ENCODE measurements around the gene BTNL9. TPM values are rescaled to one million over a fixed set of nuclear protein-coding genes. Genes with fewer than 3 reads are reported as not detected.

Gene BTNL9
- total and polyA plus RNA-seq, 9 of the 15 experiments (the other 6 are each of a cell fraction or from before 2014, with no cell fraction given): 3.7 to 86.7 (median 29.4) TPM

- no peak for TF ChIP-seq DEAF1 (CRISPR knock-in tag; IDR thresholded peaks at IDR 0.05)
Measured at GRCh38 chr5:180990882-180991242, 49.2 kb upstream of the BTNL9 start (continued).

- Histone ChIP-seq H3K27ac (ENCODE audit: extremely low read depth, low read depth, low read length) (no peak overlapping the region), H3K79me2 (ENCODE audit: control insufficient read depth, insufficient read depth, low read length) (no peaks in the 10 kb centered on the region), H2AFZ (ENCODE audit: low read depth, low read length) (no peak overlapping the region), H3K9me1 (ENCODE audit: control insufficient read depth, insufficient read depth, low read length) (no peaks in the 10 kb centered on the region), H3K36me3 (ENCODE audit: control insufficient read depth, insufficient read depth, low read length) (no peaks in the 10 kb centered on the region), H3K9me3 (replicated peaks; ENCODE audit: control insufficient read depth, insufficient read depth, low read depth, low read length) (no peaks in the 10 kb centered on the region), H3K4me2 (ENCODE audit: insufficient read depth, low read length) (no peak overlapping the region), H3K4me1 (replicated peaks in 1 of 2; ENCODE audit: control insufficient read depth in 2 of 2, insufficient read depth in 2 of 2, low read length in 2 of 2) (no peaks in the 10 kb centered on the region; a peak in 1 of 5 replicates), H3K27me3 (ENCODE audit: control insufficient read depth in 2 of 2, insufficient read depth in 2 of 2, low read length in 2 of 2) (no peaks in the 10 kb centered on the region), H4K20me1 (replicated peaks; ENCODE audit: control insufficient read depth, insufficient read depth, low read length) (no peaks in the 10 kb centered on the region), H3K9ac (ENCODE audit: insufficient read depth in 1 of 2, low read depth in 2 of 2, low read length in 2 of 2) (no peak overlapping the region), H3K4me3 (no peak overlapping the region)
- CTCF ChIA-PET (ENCODE audit: low intra/inter-chr PET ratio): no interaction called here
- no peak for ATAC-seq
- in situ Hi-C loops (cut with MboI): no loop called here
- no peak for FAIRE-seq
- TF ChIP-seq ZNF551 (CRISPR knock-in tag; IDR thresholded peaks at IDR 0.05) (no peak), HINFP (tag; conservative IDR thresholded peaks at IDR 0.05; ENCODE audit: low read depth) (no peak), SRSF9 (IDR thresholded peaks at IDR 0.05; ENCODE audit: borderline replicate concordance, low read depth, low read length) (no peak), E2F8 (IDR thresholded peaks at IDR 0.05; ENCODE audit: low read depth, partially characterized antibody) (no peak), ZNF274 (IDR thresholded peaks at IDR 0.05; ENCODE audit: borderline replicate concordance, low read depth, low read length) (no peak), SMARCA4 (IDR thresholded peaks at IDR 0.05) (no peak), ZNF398 (CRISPR knock-in tag; IDR thresholded peaks at IDR 0.05) (no peak), FOXM1 (IDR thresholded peaks at IDR 0.05; ENCODE audit: low read depth) (no peak), FOXM1 (CRISPR knock-in tag; IDR thresholded peaks at IDR 0.05; ENCODE audit: low read depth) (no peak), MLX (CRISPR knock-in tag; conservative IDR thresholded peaks at IDR 0.05) (no peak)
- no TSS peak for BruUV-seq (replicated peaks)
- no peak for DNase-seq (ENCODE audit: extremely low read depth in 1 of 4, low spot score in 3 of 4)
- intact Hi-C loops (cut with micrococcal nuclease): loop anchor here (10.0 kb wide), 1 partner anchor 57 kb away; no protein-coding TSS in a partner anchor
- POLR2A ChIA-PET: no interaction called here
Measured at GRCh38 chr5:181001947-181002346, 38.1 kb upstream of the BTNL9 start.
